ENCODE results near the gene ARHGAP19.

- TF ChIP-seq CTCF (conservative IDR thresholded peaks at IDR 0.05 in 1 of 2, IDR thresholded peaks at IDR 0.05 in 1 of 2; ENCODE audit: extremely low read depth in 1 of 2, insufficient read depth in 1 of 2, low read depth in 1 of 2, low read length in 2 of 2): peak in 1 of 2 donors; percentile 53
- no peak for TF ChIP-seq EZH2 (IDR thresholded peaks at IDR 0.05; ENCODE audit: borderline replicate concordance, low read length)
These were observed 40.3 kb upstream of the ARHGAP19 start for GRCh38 chr10:97332591-97333350.
